Peyer's patch (tissue), 4 donors: ENCODE results near the gene CRACR2A. TPM values are rescaled to one million over a fixed set of nuclear protein-coding genes. Genes with fewer than 3 reads are reported as not detected.

Experiments
- DNase-seq, 3 donors: peaks; one replicate each; pipeline ENCODE4 v3.0.0-alpha.2; 2017 to 2019
- H3K27ac ChIP-seq, 4 donors: fragments of 200-600 bp; sonication (generic); one replicate each; pipeline ENCODE4 v1.5.1; 2016 to 2019
- H3K27me3 ChIP-seq, 2 donors: fragments of 200-600 bp; sonication (generic); one replicate each; pipeline ENCODE4 v1.5.1; 2019
- H3K36me3 ChIP-seq, 3 donors: fragments of 200-600 bp; sonication (generic); one replicate each; pipeline ENCODE4 v1.5.1; 2016 to 2019
- H3K4me1 ChIP-seq, 4 donors: fragments of 200-600 bp; sonication (generic); one replicate each; pipeline ENCODE4 v1.5.1; 2016 to 2019
- H3K4me3 ChIP-seq, 4 donors: fragments of 200-600 bp; sonication (generic); 1 replicate in 3 of 4; 2 replicates in 1 of 4; pipeline ENCODE4 v1.5.1; 2016 to 2019; ENCODE audit warnings: mild to moderate bottlenecking in 1 of 4
- H3K9me3 ChIP-seq, 4 donors: fragments of 200-600 bp; sonication (generic); one replicate each; pipeline ENCODE4 v1.5.1; 2016 to 2019; ENCODE audit warnings: mild to moderate bottlenecking in 1 of 4
- CTCF ChIP-seq, 6 experiments: fragments of 450-650 bp in 4 of 6; fragments of 200-600 bp in 2 of 6; sonication (generic) in 1 of 6; IDR thresholded peaks; one replicate each; pipeline ENCODE4 v1.5.1; 2017 to 2019; ENCODE audit warnings: antibody characterized with exemption in 6 of 6, mild to moderate bottlenecking in 3 of 6, moderate library complexity in 1 of 6
- POLR2A ChIP-seq, 2 donors: fragments of 450-650 bp; IDR thresholded peaks; one replicate each; pipeline ENCODE4 v1.5.1; 2017; ENCODE audit warnings: antibody characterized with exemption in 2 of 2, mild to moderate bottlenecking in 2 of 2, moderate library complexity in 2 of 2
- total RNA-seq, 4 donors: library from RNA; depleted of rRNA; stranded (reverse); fragments of >200 nt; gene quantifications; one replicate each; pipeline ENCODE4 v1.1.0, GENCODE V29; 2016

Gene CRACR2A
- total RNA-seq, 4 donors from 2014 or later = 52.3 to 81.7 (median 65.9) TPM

GRCh38 chr12:3617565-3617964 lies 135.3 kb downstream of the CRACR2A start:
- H3K36me3 ChIP-seq = peaks cover 0 to 4% (median 0%) of the 10 kb centered on the region in 3 donors
- H3K27ac ChIP-seq = no peak overlapping the region
- no peaks in the 10 kb centered on the region for H3K9me3 ChIP-seq
- H3K27me3 ChIP-seq = no peaks in the 10 kb centered on the region
- H3K4me1 ChIP-seq = no peaks in the 10 kb centered on the region
- TF ChIP-seq CTCF (IDR thresholded peaks at IDR 0.05) = no peak
- no peak overlapping the region for H3K4me3 ChIP-seq
- no peak for DNase-seq

- no peak overlapping the region for H3K27ac ChIP-seq
- DNase-seq = no peak
- H3K27me3 ChIP-seq = no peaks in the 10 kb centered on the region
- H3K4me3 ChIP-seq = no peak overlapping the region
- H3K9me3 ChIP-seq = no peaks in the 10 kb centered on the region
- TF ChIP-seq CTCF (IDR thresholded peaks at IDR 0.05) (no peak), POLR2A (IDR thresholded peaks at IDR 0.05) (no peak)
- peaks cover 0 to 4% (median 0%) of the 10 kb centered on the region in 3 donors for H3K36me3 ChIP-seq
- H3K4me1 ChIP-seq = no peaks in the 10 kb centered on the region
Measured at GRCh38 chr12:3615862-3616261, 137.0 kb downstream of the CRACR2A start.

GRCh38 chr12:3614806-3615466 lies 138.0 kb downstream of the CRACR2A start:
- H3K4me1 ChIP-seq = no peaks in the 10 kb centered on the region
- peaks cover 0 to 4% (median 0%) of the 10 kb centered on the region in 3 donors for H3K36me3 ChIP-seq
- no peaks in the 10 kb centered on the region for H3K27me3 ChIP-seq
- peak in 1 of 3 donors; percentile 24 for DNase-seq
- H3K4me3 ChIP-seq = no peak overlapping the region
- TF ChIP-seq CTCF (IDR thresholded peaks at IDR 0.05) = no peak
- no peak for TF ChIP-seq POLR2A (IDR thresholded peaks at IDR 0.05)
- no peaks in the 10 kb centered on the region for H3K9me3 ChIP-seq
- H3K27ac ChIP-seq = no peak overlapping the region

- no peak overlapping the region for H3K4me3 ChIP-seq
- no peaks in the 10 kb centered on the region for H3K27me3 ChIP-seq
Measured at GRCh38 chr12:3613641-3614395, 139.1 kb downstream of the CRACR2A start.

More at GRCh38 chr12:3613641-3614395, 139.1 kb downstream of the CRACR2A start:
- TF ChIP-seq POLR2A (IDR thresholded peaks at IDR 0.05) = no peak
- no peak for TF ChIP-seq CTCF (IDR thresholded peaks at IDR 0.05)
- DNase-seq = no peak
- Histone ChIP-seq H3K9me3 (no peaks in the 10 kb centered on the region), H3K27ac (no peak overlapping the region), H3K36me3 (peaks cover 0 to 4% (median 0%) of the 10 kb centered on the region in 3 donors), H3K4me1 (no peaks in the 10 kb centered on the region)
